DMS79 treated with DMSO at 0.1 percent for 48 hours (cell line): ENCODE results near the gene GOT2.
"Not testable (repeated sequence)": the region's sequence is repeated elsewhere in the genome, so short reads cannot be mapped to it uniquely, and the experiment has no call there.

Source experiments
- DNase-seq: peaks from one replicate; lab custom pipeline; 2025; lab: John Stamatoyannopoulos, UW

Gene GOT2

DNA sequence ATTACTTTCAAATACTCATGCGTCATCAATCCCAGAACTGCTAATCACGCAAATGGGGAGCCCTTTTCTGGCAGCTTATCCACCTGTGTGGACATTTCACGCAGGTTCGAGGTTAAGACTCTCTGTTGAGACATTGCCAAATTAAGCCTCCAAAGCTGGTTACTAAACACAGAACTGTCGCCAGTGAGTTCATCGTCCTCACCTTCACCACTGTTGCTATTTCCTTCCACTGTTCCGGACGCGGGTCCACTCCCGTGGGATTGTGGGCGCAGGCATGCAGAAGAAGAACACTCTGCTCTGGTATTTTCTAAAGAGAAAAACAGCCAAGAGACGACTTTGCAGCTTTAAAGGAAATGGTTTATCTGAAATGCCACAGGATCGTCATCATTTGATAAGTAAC is 16.1 kb downstream of the GOT2 start:
- DNase-seq: no peak

DNA sequence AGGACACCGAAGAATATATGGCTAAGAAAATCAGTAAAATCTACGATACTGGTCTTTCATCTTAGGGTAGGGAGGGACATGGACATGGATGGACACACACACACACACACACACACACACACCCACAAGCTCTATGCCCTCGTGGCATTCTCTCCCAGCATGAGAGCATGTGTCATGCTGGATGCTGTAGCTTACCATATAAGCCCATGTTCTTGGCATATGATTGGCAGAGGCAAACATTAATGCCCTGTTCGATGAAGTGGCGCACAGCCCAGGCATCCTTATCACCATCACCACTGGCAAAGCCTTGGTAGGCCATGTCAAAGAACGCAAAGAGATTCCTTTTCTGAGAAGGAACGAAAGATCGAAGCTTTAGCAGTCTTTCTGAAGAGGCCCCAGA is 17.6 kb downstream of the GOT2 start:
- DNase-seq: no peak

DNA sequence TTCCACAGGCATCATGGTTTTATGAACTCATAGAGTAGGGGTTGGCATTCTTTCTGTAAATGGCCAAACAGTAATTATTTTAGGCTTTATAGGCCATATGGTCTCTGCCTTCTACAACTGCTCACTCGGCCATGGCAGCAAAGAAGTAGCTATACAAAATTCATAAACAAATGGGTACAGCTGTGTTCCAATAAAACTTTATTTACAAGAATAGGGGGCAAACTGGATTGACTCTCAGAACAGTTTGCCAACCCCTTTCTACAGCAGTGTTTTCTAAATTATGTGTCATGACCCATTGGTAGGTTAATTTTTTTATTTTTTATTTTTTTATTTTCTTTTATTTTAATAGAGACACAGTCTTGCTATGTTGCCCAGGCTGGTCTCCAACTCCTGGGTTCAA is 20.4 kb downstream of the GOT2 start:
- DNase-seq: no peak

DNA sequence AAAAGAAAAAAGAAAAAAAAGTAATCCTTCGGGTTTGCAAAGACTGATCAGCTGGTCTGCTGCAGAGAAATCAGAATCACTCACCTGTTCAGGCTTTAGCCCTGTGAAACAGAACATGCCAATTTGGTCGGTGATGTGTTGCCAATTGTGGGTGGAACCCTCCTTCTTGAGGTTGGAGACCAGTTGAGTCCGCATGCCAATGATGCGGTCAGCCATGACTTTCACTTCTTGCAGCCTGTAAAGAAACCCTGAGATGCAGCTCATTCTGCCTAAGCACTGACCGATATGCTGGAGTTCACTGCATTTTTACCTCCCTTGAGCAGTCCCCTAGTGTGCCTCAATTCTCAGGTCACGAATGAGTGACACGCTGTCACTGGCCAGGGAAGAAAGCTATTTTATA is 24.8 kb downstream of the GOT2 start:
- no peak for DNase-seq

DNA sequence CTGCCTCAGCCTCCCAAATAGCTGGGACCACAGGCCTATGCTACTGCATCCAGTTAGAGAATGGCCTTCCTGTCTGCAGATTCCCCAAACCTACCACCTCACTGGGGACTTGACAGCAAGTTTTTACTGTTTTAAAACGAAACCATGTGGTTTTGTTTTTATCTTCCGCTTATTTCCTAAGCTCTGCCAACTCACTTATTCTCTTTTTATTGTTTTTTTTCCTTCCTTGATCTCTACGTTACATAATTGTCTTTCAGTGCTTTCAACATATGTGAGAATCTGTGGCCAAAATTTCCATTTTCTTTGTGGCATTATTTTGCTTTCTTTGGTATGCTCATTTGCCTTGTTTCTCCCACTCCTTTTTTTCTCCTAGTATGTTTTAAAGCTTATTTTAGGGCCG is 35.0 kb downstream of the GOT2 start:
- DNase-seq: no peak

DNA sequence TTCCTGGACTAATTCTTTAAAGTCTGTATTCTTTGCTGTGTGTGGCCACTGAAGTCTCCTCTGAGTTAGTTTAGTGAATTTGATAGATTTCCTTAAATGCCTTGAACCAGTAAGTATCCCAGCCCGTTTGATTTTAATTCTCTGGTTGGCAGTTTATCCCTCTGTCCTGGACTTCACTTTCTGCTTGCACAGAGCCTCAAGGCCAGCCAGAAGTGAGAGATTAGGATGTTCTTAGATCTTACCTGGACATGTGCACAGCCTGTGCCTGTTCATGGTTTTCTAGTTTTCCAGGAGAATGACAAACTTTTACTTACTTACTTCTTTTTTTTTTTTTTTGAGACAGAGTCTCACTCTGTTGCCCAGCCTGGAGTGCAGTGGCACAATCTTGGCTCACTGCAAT is 38.7 kb downstream of the GOT2 start:
- DNase-seq: no peak

DNA sequence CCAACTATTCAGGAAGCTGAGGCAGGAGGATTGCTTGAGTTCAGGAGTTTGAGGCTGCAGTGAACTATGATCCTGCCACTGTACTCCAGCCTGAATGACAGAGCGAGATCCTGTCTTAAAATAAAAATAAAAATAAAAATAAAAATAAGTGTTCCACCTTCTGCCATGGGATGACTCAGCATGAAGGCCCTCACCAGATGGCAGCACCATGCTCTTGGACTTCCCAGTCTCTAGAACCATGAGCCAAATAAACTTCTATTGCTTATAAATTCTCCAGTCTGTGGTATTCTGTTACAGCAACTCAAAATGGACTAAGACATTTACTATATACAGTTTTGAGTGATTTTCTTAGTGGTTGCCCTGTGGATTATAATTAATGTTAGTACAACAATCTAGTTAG is 41.7 kb downstream of the GOT2 start:
- DNase-seq: no peak

DNA sequence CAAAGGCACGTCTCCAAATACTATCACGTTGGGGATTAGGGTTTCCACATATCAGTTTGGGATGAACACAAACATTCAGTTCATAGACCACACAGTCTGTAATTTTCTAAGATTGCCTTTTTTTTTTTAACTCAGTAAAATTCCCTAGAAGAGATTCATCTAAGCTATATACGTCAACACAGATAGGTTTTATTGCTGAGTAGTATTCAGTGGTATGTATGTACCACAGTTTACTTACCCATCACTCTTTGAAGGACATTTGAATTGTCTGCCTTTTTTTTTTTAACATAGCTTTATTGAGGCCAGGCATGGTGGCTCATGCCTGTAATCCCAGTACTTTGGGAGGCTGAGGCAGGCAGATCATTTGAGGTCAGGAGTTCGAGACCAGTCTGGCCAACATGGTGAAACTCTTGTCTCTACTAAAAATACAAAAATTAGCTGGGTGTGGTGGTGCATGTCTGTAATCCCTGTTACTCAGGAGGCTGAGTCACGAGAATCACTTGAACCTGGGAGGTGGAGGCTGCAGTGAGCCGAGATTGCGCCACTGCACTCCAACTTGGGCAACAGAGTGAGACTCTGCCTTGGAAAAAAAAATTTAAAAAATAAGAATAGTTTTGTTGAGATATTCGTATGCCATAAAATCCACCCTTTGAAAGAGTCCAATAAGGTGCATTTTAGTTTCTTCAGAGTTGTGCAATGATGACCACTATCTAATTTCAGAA is 47.0 kb downstream of the GOT2 start:
- not testable (repeated sequence) for DNase-seq

DNA sequence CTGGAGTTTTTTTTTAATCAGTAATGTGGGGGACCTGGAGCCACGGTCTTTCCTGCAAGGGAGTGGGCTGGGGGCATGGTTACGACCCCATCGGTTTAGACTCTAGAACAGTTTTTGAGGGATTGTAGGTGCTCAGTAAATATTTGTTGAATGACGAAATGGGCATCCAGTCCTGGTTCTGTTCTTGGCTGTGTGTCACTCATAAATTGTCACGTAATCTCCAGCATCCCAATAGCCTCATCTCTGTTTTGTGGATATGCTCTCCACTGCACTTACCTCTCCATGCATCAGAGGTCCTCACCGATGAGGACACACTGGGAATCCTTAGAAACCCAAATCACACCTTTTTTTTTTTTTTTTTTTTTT is 49.0 kb downstream of the GOT2 start:
- DNase-seq: no peak

DNA sequence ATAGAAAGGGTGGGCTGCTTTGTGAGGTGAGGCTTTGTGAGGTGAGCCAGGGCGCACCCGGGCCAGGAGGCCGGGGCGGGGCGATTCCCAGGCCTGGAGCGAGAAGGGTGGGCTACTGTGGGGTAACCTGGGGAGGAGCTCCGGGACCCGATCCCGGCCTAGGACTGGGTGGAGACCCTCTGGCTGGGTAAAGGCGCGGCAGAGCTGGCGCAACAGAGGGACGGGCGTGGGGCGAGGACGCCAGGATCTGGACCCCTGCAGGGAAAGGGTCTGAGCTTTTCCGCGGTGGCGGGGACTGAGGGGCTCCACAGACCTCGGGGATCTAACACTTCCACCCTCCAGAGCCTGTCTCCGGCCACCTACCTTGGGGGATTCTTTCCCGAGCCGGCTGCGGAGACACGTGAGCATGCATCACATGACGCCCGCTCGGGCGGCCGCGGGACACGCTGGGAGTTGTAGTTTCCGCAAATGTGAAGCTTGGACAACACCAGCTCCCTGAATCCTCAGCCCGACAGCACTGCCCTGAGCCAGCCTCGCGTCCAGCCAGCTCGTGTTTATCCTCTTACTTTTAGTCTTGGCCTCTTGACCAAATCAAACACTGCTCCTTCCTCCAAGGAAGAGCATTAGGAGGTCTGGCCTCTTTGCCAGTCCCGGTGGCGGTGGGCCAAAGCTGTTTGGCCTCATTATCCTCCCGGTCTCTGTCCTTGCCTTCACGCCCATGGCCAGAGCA is 49.6 kb downstream of the GOT2 start, which contains the start of gene SLC38A7:
Gene SLC38A7, minus strand, starts transcription at position 417 of the 730 bp plus-strand sequence. CDS start 4,644 bp downstream, outside the sequence.
- DNase-seq: peak; percentile 10

DNA sequence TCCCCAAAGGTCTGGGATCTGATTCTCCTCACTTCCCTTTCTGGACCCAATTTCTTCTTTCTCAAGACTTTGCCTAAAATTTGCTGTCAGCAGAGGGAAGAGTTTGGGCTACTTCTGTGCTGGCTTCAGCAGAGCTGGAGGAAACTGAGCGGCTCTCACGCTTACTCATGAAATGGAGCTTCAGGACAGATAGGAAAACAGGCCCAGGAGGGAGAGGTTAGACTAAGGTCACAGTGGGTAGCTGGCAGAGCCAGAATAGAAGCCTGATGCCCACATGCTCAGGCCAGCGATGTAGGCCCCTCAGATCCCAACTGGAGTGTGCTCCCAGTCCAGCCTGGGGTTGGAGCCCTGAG is 50.1 kb downstream of the GOT2 start:
- no peak for DNase-seq

DNA sequence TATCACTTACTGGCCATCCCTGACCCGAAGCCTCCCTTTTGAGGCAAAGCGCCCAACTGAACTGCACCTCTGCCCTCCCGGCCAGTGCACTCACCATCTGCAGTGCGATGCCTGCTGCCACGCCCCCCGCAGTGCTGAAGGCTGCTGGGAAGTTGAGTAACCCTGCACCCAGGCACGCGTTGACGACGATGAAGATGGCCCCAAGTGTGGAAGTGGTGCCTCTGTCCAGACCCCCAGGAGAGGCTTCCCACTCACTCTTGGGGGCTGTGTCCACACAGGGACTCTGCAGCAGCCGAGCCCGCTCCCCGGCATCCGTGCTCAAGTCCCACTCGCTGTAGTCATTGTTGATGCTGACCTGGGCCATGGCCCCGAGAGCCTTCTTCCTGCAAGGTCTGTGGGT is 54.4 kb downstream of the GOT2 start:
- no peak for DNase-seq

DNA sequence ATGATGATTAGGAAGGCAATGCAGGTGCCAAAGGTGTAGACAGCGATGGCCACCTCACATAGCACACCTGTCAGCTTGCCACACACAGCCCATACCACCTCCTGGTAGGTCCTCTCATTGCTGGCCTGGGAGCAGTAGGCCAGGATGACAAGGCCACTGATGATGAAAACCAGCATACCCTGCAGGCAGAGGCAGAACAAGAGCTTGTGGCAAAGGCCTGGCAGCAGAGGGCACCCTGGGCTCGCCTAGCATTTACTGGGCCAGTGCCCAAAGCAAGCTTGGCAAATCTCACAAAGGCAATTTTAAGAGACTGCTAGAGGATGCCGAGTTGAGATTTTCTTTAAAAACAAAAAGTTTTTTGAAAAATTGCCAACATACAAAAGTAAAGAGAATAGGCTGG is 55.4 kb downstream of the GOT2 start:
- no peak for DNase-seq

DNA sequence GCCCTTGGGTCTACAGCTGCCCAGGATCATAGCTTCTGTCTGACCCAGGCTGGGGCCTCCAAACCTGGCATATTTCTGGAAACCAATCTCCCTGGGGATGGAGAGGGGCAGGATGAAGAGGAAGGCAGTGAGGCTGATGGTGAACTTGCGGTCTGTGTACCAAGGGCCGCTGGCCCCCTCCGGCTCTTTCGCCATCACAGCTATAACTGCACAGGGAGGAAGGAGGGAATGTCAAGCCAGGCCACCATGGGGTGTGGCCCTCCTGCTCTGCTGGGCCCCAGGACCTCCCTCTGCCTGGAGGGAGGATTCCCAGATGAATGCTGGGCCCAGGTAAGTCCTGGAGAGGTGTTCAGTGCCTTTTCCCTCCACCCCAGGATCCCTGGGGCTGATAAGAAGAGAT is 55.8 kb downstream of the GOT2 start:
- DNase-seq: no peak

DNA sequence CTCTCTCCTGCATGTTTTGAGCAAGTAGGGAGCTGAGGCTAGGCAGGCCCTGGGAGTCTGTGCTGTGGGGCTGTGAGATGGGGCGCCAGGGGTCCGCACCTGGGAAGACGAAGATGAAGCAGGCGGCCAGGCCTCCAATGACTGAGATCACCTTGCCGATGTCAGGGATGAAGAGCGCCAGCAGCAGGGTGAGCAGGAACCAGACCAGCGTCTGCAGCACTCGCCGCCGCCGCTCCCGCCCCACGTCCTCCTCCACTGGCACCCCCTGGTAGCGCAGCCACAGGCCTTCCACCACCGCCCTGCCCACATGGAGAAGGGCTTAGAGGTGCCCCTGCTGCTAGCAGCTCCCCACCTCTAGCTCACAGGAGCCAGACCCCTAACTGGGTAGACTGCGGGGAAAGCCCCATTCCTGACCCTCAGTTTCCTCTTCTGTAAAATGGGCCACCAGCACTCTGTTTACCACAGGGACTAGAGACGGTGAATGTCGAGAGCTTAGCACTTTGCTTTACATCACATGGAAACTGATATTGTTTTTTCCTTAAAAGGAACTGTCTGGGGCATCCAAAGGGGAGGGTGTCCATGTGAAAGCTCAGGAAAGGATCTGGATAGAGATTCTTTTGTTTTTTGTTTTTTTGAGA is 63.1 kb downstream of the GOT2 start:
- DNase-seq: no peak

DNA sequence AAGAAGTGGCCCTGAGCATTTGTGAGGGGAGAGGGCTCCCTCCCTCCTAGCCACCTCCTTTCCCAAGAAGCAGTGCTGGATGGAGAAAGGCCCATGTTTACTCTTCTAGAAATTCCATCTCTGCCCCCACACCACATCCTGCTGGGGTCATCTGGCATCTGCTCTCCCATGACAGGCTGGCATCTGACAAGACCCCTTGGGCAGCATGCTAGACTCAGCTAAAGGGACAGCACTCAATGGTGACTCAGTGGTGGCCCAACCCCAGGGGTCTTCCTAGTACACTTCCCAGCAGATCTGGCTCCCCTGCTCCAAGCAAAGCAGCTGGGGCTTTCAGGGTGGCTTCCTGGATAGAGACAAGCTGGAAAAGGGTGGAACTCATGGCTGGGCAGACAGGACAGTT is 63.9 kb downstream of the GOT2 start:
- no peak for DNase-seq

DNA sequence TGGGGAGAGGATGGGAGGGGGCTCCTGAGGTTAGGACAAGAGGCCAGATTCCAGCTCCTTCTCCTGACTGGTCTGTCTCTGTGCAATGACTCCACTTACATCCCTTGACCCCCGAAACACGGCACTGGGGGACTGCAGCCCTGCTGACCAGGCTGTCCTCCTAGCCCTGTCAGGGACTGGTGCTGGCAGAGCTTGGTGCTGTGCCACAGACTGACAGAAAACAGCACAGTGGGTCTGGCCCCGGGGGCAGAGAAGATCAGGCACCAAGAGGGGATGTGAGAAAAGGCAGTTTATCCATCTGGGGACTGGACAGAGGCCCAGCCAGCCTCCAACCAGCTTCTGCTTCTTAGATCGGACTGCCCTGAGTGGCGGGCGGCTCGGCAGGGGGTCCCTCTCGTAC is 68.9 kb downstream of the GOT2 start:
- DNase-seq: no peak

DNA sequence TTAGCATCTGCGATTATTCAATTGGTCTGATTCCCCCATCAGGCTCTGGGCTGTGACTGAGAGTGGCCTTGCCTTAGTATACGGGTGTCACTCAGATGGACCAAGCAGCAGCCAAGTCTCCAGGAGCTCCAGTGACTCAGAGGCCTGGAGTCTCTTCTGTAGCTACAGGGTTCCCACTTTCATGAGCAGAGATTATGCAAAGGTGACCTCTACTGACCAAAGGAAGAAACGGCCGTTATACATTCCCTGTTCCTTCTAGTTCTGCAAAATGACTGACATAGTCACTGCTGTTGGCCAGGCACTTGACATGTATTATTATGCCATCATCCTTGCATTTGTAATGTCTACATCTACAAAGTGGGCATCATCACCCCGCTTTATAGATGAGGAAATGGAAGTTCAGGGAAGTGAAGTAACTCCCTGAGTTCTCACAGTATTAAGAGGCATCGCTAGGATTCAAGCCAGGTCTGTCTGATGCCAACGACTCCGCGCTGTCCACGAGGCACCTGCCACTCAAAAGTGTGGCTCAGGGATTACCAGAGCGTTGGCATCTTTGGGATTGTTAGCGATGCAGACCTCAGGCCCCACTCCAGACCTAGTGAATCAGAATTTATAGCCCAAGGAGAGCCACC is 72.8 kb downstream of the GOT2 start:
- peak; percentile 5 for DNase-seq

DNA sequence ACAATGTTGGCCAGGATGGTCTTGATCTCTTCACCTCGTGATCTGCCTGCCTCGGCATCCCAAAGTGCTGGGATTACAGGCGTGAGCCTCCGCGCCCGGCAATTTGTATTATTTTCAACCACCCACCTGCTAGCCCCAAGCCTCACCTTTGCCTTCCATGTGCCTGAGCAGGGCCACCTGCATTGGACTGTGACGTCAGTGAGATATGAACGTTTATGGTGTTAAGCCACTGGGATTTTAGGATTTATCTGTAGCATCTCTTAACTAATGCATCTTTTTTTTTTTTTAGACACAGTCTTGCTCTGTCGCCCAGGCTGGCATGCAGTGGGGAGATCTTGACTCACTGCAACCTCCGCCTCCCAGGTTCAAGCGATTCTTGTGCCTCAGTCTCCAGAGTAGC is 74.2 kb downstream of the GOT2 start:
- DNase-seq: not testable (repeated sequence)

DNA sequence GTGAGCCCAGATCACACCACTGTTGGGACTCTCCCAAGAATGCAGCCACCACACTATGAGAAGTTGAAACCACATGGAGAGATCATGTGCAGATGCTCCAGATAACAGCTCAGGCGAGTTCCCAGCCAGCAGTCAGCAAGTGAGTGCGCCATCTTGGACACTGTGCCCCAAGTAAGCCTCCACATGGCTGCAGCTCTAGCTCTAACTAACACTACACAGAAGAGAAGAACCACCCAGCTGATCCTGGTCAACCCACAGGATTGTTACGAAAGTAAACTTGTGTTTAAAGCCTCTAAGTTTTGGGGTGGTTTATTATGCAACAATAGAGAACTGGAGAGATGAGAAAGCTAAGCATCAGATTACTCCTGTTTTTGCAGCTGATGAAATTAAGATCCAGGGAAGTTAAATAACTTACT is 75.3 kb downstream of the GOT2 start:
- DNase-seq: no peak
